NB4 (cell line): ENCODE measurements around the gene RNF112.

Source experiments
- DNase-seq: peaks from one replicate; pipeline ENCODE4 v3.0.0; 2010; ENCODE audit warnings: low read depth
- H3K4me3 ChIP-seq: one replicate; pipeline ENCODE4 v1.5.1; 2011; ENCODE audit warnings: mild to moderate bottlenecking, low read depth, low read length, moderate library complexity
- CTCF ChIP-seq: IDR thresholded peaks from one replicate; pipeline ENCODE4 v1.5.1; 2012; ENCODE audit warnings: low read depth, low read length
- MAX ChIP-seq: IDR thresholded peaks from 2 replicates; pipeline ENCODE4 v1.6.1; 2011; ENCODE audit warnings: low read depth, low read length
- MYC ChIP-seq: IDR thresholded peaks from 2 replicates; pipeline ENCODE4 v1.6.1; 2011; ENCODE audit warnings: low read depth, low read length
- POLR2A ChIP-seq: IDR thresholded peaks from 2 replicates; pipeline ENCODE4 v1.6.1; 2011; ENCODE audit warnings: mild to moderate bottlenecking; ENCODE audit not compliant: insufficient read length; ENCODE audit errors: extremely low read depth

The RNF112 gene

GRCh38 chr17:19392303-19392702 lies 18.7 kb upstream of the RNF112 start:
- TF ChIP-seq POLR2A (no peak), MAX (no peak), MYC (no peak), CTCF (no peak)
- no peak for DNase-seq
- H3K4me3 ChIP-seq: no peak overlapping the region

GRCh38 chr17:19397556-19398041 lies 13.4 kb upstream of the RNF112 start:
- DNase-seq: no peak
- H3K4me3 ChIP-seq: no peak overlapping the region
- no peak for TF ChIP-seq CTCF
- no peak for TF ChIP-seq MYC
- no peak for TF ChIP-seq POLR2A
- TF ChIP-seq MAX: no peak

GRCh38 chr17:19398301-19399181 lies 12.5 kb upstream of the RNF112 start:
- peak; percentile 90 for DNase-seq
- TF ChIP-seq MYC: peak; percentile 79
- TF ChIP-seq CTCF: no peak
- TF ChIP-seq MAX: peak; percentile 70
- no peak for TF ChIP-seq POLR2A
- no peak overlapping the region for H3K4me3 ChIP-seq

GRCh38 chr17:19399750-19400450 lies 11.1 kb upstream of the RNF112 start:
- H3K4me3 ChIP-seq: no peak overlapping the region
- DNase-seq: no peak
- TF ChIP-seq MAX (no peak), POLR2A (no peak), MYC (no peak), CTCF (no peak)

- DNase-seq: no peak
- H3K4me3 ChIP-seq: no peak overlapping the region
- TF ChIP-seq POLR2A (no peak), CTCF (no peak), MYC (no peak), MAX (no peak)
These were observed 9.6 kb upstream of the RNF112 start for GRCh38 chr17:19401321-19402010.
